GM18517 (cell line): ENCODE data around the gene ADGRG3.

Source experiments
- ATAC-seq: cut with Tn5 transposase; IDR thresholded peaks from one replicate; pipeline ENCODE4 v1.9.1; 2021; ENCODE audit warnings: mild to moderate bottlenecking, moderate library complexity; ENCODE audit not compliant: unreplicated experiment

Gene ADGRG3

GRCh38 chr16:57668263-57668571 is at the start of gene ADGRG3:
Gene ADGRG3, plus strand, starts transcription at chr16:57668306. Its CDS starts 42 bp downstream, at chr16:57668348.
- ATAC-seq, result no peak

DNA sequence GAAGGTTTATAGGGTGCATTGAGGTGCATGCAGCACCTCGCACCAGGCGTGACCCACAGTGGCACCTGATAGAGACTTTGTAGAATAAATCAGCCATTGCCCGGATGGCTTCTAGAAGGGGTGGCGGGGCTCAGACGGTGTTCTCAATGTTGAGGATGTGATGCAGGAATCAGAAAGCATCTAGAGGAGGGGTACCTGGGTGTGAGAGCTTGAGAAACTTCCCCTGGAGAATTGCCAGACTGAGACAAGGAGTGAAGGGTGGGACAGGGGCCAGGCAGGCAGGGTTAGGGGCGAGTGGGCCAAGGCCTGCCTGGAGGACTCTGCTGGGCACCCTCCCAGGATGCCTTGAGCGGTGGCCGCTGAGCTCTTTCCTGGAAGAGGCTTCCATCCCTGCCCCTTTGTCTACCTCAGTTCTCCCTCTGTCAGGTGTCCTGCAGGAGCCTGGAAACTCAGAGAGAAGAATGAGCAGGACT is 48.9 kb upstream of the ADGRG3 start:
- ATAC-seq, result no peak

GRCh38 chr16:57619606-57620334 is 48.3 kb upstream of the ADGRG3 start:
- ATAC-seq, result no peak

DNA sequence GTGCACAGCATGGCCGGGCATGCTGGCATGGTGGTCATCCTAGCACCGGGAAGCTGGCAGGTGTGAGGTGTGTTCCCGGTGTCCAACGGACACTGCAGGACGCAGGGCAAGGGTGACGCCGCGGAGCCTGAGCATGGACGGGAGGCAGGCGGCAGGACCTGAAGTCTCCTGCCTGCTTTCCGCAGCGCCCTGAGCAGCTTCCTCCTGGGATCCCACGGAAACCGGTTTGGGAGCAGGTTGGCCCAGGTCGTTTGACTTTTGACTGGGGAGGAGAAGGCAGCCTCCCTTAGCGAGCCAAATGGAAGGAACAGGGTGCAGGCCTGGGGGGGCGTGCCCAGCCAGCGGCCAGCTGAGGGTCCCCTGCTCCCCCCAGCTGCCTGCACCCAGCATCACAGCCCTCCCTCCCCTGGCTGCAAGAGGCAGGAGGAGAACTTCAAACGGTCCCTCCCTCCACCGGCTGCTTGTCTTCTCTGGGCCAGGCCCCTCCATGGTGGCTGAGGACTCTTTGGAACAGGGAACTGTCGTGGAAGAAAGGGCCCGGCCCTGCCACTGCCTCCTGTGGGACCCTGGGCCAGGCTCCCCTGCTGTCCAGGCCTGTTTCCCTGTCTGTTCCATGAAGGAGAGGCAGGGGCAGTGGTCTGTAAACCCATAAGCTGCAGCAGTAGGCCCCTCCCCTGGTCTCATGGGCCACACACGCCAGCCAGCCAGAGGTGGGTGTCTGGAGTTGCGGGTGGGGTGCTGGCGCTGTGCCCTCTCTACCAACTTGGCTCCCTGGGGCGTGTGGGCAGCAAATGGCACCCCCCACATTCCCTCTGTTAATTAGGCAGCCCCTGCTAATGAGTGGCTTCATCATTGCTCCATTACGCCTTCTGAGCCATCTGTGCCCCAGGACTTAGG is 47.5 kb upstream of the ADGRG3 start:
- no peak for ATAC-seq

DNA sequence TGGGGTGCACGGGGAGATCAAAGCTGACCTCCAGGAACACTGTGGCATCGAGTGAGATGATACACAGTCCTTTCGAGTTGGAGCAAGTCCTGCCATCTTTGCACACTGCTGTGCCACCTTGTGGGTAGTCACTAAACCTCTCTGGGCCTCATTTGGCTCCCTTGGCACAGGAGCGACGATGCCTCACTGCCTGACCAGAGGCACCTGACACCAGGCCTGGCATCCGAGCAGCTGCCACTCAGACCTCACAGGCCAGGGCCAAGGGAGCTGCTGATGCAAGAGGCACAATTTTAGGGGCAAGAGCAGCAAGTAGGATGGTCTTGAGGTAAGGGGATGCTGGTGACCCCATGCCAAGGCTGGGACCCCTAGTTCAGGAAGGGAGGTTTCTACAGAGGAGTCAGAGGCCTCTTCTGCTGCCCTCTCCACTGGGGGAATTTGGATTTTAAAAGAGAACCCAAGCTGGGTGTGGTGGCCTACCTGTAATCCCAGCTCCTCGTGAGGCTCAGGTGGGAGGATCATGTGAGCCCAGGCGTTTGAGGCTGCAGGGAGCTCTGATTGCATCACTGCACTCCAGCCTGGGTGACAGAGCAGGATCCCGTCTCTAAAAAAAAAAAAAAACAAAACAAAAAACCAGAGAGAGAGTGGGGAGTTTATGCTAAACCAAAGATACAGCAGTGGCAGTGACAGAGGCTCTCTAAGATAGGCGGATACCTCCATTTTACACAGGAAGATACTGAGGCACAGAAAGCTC is 46.4 kb upstream of the ADGRG3 start:
- no peak for ATAC-seq

- ATAC-seq, result no peak
Measured at GRCh38 chr16:57622361-57623250, 45.5 kb upstream of the ADGRG3 start.

GRCh38 chr16:57623251-57624043 is 44.7 kb upstream of the ADGRG3 start:
- no peak for ATAC-seq

DNA sequence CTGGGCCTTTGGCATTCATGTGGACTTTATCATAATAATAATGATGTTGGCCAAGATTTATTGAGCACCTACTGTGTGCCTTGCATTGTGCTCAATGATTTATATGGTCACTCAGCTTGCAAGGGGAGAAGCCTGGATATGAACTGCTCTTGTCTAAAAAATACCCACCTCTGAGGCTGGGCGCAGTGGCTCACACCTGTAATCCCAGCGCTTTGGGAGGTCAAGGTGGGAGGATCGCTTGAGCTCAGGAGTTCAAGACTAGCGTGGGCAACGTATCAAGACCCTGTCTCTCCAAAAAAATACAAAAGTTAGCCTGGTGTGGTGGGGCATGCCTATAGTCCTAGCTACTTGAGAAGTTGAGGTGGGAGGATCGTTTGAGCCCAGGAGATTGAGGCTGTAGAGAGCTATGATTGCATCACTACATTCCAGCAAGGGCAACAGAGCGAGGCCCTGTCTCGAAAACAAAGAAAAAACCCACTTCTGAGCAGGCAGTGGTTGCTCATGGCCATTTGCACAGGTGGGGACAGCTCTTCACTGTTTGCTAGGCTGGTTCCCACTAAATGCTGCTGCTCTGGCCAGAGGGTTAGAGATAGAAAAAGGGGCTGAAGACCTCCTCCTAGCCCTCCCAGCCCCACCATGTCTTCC is 43.9 kb upstream of the ADGRG3 start:
- ATAC-seq, result no peak

- ATAC-seq, result no peak
Measured at GRCh38 chr16:57624806-57625500, 43.2 kb upstream of the ADGRG3 start.

DNA sequence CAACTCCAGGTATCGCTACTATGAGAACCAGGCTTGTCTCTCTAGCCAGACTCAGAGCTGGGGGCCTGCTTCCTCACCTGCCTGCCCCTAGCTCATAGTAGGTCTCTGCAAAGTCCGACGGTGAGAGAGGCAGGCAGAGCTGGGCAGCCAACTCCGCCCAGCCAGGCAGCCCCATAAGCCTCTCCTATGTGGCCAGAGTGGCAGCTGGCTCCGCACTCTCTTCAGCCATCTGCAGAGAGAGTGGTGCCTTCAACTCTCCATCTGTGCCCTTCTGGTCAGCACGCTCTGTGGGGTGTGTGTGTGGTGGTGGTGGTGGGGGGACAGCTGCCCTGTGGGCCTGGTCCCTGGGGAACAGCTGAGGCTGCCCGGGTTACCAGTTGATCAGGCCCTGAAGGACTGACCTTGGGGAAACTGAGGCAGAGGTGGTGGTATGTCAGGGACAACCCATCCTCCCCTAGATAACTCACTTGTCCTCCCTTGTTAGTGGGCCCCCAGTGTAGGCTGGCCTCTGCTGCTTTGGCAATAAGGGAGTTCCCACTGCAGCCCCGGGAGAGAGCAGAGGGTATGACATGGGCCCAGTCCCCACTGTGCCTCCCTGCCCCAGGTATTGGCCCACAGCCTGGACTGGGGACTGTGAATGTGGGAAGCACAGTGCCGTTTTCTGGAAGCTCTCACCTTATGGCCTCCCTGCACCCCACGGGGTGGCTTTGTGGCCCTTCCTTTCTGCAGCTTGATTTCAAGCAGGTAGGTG is 41.5 kb upstream of the ADGRG3 start:
- ATAC-seq, result no peak

GRCh38 chr16:57627184-57627871 is 40.8 kb upstream of the ADGRG3 start:
- no peak for ATAC-seq

DNA sequence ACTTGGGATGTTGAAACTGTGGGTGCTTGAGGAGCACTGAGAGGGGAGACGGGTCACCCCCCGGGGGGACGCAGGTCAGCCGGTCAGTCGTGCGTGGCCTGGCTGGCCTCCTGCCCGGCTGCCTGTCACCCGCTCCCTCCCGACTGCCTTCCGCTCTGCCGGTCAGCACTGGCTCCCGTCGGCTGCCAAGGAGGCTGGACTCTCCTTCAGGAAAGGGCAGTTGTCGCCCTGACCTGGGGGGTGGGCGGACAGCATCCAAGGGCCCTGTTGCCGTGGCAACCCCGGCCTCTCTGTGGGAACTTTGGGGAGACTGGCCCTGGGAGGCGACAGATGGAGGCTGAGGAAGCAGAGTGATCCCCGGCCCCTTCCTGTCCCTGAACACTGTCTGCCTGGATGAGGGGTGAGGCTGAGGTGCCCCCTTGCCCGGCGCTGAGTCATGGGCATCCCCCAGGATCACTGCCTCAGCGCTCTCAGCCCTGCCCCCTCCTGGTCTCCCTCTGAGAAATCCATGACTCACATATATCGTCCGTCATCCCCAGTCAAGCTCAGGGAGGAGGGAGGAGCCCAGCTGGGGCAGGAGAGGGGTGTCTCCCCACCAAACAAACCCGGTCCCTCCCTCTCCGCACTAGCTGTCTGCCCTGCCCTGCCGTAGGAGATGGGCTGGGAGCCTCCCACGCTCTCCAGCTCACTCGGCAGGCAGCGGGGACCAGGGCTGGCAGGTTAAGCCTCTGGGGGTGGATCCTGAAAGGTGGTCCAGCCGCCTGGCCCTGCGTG is 39.9 kb upstream of the ADGRG3 start, which contains the start of gene ADGRG1:
TSS of gene ADGRG1 (plus strand) at position 623 of the 774 bp plus-strand sequence. CDS start 21,658 bp downstream, outside the sequence.
- ATAC-seq, result no peak

- no peak for ATAC-seq
Measured at GRCh38 chr16:57628783-57629293, 39.3 kb upstream of the ADGRG3 start.

- ATAC-seq, result no peak
Measured at GRCh38 chr16:57629516-57630406, 38.3 kb upstream of the ADGRG3 start.

- ATAC-seq, result no peak
Measured at GRCh38 chr16:57630407-57630797, 37.7 kb upstream of the ADGRG3 start.
